ENCODE results near the gene SLC9B2. TPM values are rescaled to one million over a fixed set of nuclear protein-coding genes. Genes with fewer than 3 reads are reported as not detected.

Gene SLC9B2
- polyA plus RNA-seq, 2 donors: 1.8 to 6.5 TPM

GRCh38 chr4:103029300-103029699 lies 47.3 kb downstream of the SLC9B2 start:
- no peaks in the 10 kb centered on the region for H3K27me3 ChIP-seq (ENCODE audit: control insufficient read depth in 1 of 2, insufficient read depth in 2 of 2, low read length in 2 of 2)
- no peaks in the 10 kb centered on the region for H3K9me3 ChIP-seq (ENCODE audit: control insufficient read depth in 2 of 2, insufficient read depth in 1 of 2, low read depth in 1 of 2, low read length in 1 of 2)
- 92 to 93% methylated on average over 1 of the region's 1 CpG for WGBS, 2 donors
- no peak overlapping the region for H3K27ac ChIP-seq (ENCODE audit: low read depth in 2 of 2, low read length in 1 of 2)
- H3K4me3 ChIP-seq (ENCODE audit: low read depth in 1 of 2, low read length in 2 of 2): no peak overlapping the region
- no peaks in the 10 kb centered on the region for H3K36me3 ChIP-seq (ENCODE audit: control insufficient read depth in 2 of 2, insufficient read depth in 2 of 2, low read length in 1 of 2)
- no peaks in the 10 kb centered on the region for H3K4me1 ChIP-seq (ENCODE audit: control insufficient read depth in 2 of 2, insufficient read depth in 2 of 2, low read length in 1 of 2)

GRCh38 chr4:103026868-103027267 lies 49.7 kb downstream of the SLC9B2 start:
- H3K36me3 ChIP-seq (ENCODE audit: control insufficient read depth in 2 of 2, insufficient read depth in 2 of 2, low read length in 1 of 2): no peaks in the 10 kb centered on the region
- H3K9me3 ChIP-seq (ENCODE audit: control insufficient read depth in 2 of 2, insufficient read depth in 1 of 2, low read depth in 1 of 2, low read length in 1 of 2): no peaks in the 10 kb centered on the region

GRCh38 chr4:103024996-103025395 lies 51.6 kb downstream of the SLC9B2 start:
- 93 to 96% methylated on average over 3 of the region's 3 CpGs for WGBS, 2 donors
- Histone ChIP-seq H3K4me3 (ENCODE audit: low read depth in 1 of 2, low read length in 2 of 2) (no peak overlapping the region), H3K9me3 (ENCODE audit: control insufficient read depth in 2 of 2, insufficient read depth in 1 of 2, low read depth in 1 of 2, low read length in 1 of 2) (no peaks in the 10 kb centered on the region), H3K27ac (ENCODE audit: low read depth in 2 of 2, low read length in 1 of 2) (no peak overlapping the region), H3K36me3 (ENCODE audit: control insufficient read depth in 2 of 2, insufficient read depth in 2 of 2, low read length in 1 of 2) (no peaks in the 10 kb centered on the region), H3K27me3 (ENCODE audit: control insufficient read depth in 1 of 2, insufficient read depth in 2 of 2, low read length in 2 of 2) (no peaks in the 10 kb centered on the region), H3K4me1 (ENCODE audit: control insufficient read depth in 2 of 2, insufficient read depth in 2 of 2, low read length in 1 of 2) (no peaks in the 10 kb centered on the region)

More at GRCh38 chr4:103026868-103027267, 49.7 kb downstream of the SLC9B2 start:
- H3K27me3 ChIP-seq (ENCODE audit: control insufficient read depth in 1 of 2, insufficient read depth in 2 of 2, low read length in 2 of 2): no peaks in the 10 kb centered on the region
- no peak overlapping the region for H3K4me3 ChIP-seq (ENCODE audit: low read depth in 1 of 2, low read length in 2 of 2)
- H3K27ac ChIP-seq (ENCODE audit: low read depth in 2 of 2, low read length in 1 of 2): no peak overlapping the region
- 94 to 96% methylated on average over 1 of the region's 1 CpG for WGBS, 2 donors
- H3K4me1 ChIP-seq (ENCODE audit: control insufficient read depth in 2 of 2, insufficient read depth in 2 of 2, low read length in 1 of 2): no peaks in the 10 kb centered on the region

- H3K4me3 ChIP-seq (ENCODE audit: low read depth in 1 of 2, low read length in 2 of 2): no peak overlapping the region
- WGBS, 2 donors: 97 to 100% methylated on average over 2 of the region's 2 CpGs
- H3K27ac ChIP-seq (ENCODE audit: low read depth in 2 of 2, low read length in 1 of 2): no peak overlapping the region
- no peaks in the 10 kb centered on the region for H3K36me3 ChIP-seq (ENCODE audit: control insufficient read depth in 2 of 2, insufficient read depth in 2 of 2, low read length in 1 of 2)
- H3K9me3 ChIP-seq (ENCODE audit: control insufficient read depth in 2 of 2, insufficient read depth in 1 of 2, low read depth in 1 of 2, low read length in 1 of 2): no peaks in the 10 kb centered on the region
- no peaks in the 10 kb centered on the region for H3K4me1 ChIP-seq (ENCODE audit: control insufficient read depth in 2 of 2, insufficient read depth in 2 of 2, low read length in 1 of 2)
- H3K27me3 ChIP-seq (ENCODE audit: control insufficient read depth in 1 of 2, insufficient read depth in 2 of 2, low read length in 2 of 2): no peaks in the 10 kb centered on the region
Observed at GRCh38 chr4:103021120-103021519, 55.4 kb downstream of the SLC9B2 start.

GRCh38 chr4:103019308-103020124 lies 57.0 kb downstream of the SLC9B2 start, which contains the start of gene SLC9B1:
TSS of gene SLC9B1 (minus strand) at chr4:103019705. CDS start at chr4:102991711, 27,994 bp downstream.
- Histone ChIP-seq H3K4me3 (ENCODE audit: low read depth in 1 of 2, low read length in 2 of 2) (peak within 1 kb of the TSS; percentile 51 to 61), H3K27me3 (ENCODE audit: control insufficient read depth in 1 of 2, insufficient read depth in 2 of 2, low read length in 2 of 2) (no peaks in the 10 kb centered on the region), H3K36me3 (ENCODE audit: control insufficient read depth in 2 of 2, insufficient read depth in 2 of 2, low read length in 1 of 2) (no peaks in the 10 kb centered on the region), H3K9me3 (ENCODE audit: control insufficient read depth in 2 of 2, insufficient read depth in 1 of 2, low read depth in 1 of 2, low read length in 1 of 2) (no peaks in the 10 kb centered on the region), H3K27ac (ENCODE audit: low read depth in 2 of 2, low read length in 1 of 2) (peak within 1 kb of the TSS; percentile 78 to 94), H3K4me1 (ENCODE audit: control insufficient read depth in 2 of 2, insufficient read depth in 2 of 2, low read length in 1 of 2) (no peaks in the 10 kb centered on the region)
- 1% methylated on average over 46 of the region's 46 CpGs for WGBS, 2 donors

GRCh38 chr4:103018391-103019307 lies 57.9 kb downstream of the SLC9B2 start:
- Histone ChIP-seq H3K27me3 (ENCODE audit: control insufficient read depth in 1 of 2, insufficient read depth in 2 of 2, low read length in 2 of 2) (no peaks in the 10 kb centered on the region), H3K4me3 (ENCODE audit: low read depth in 1 of 2, low read length in 2 of 2) (peak overlapping the region; percentile 51 to 61), H3K36me3 (ENCODE audit: control insufficient read depth in 2 of 2, insufficient read depth in 2 of 2, low read length in 1 of 2) (no peaks in the 10 kb centered on the region), H3K27ac (ENCODE audit: low read depth in 2 of 2, low read length in 1 of 2) (peak overlapping the region; percentile 78 to 94), H3K9me3 (ENCODE audit: control insufficient read depth in 2 of 2, insufficient read depth in 1 of 2, low read depth in 1 of 2, low read length in 1 of 2) (no peaks in the 10 kb centered on the region), H3K4me1 (ENCODE audit: control insufficient read depth in 2 of 2, insufficient read depth in 2 of 2, low read length in 1 of 2) (no peaks in the 10 kb centered on the region)
- WGBS, 2 donors: 40 to 44% methylated on average over 8 of the region's 8 CpGs

- Histone ChIP-seq H3K27ac (ENCODE audit: low read depth in 2 of 2, low read length in 1 of 2) (no peak overlapping the region), H3K27me3 (ENCODE audit: control insufficient read depth in 1 of 2, insufficient read depth in 2 of 2, low read length in 2 of 2) (no peaks in the 10 kb centered on the region), H3K36me3 (ENCODE audit: control insufficient read depth in 2 of 2, insufficient read depth in 2 of 2, low read length in 1 of 2) (no peaks in the 10 kb centered on the region), H3K4me1 (ENCODE audit: control insufficient read depth in 2 of 2, insufficient read depth in 2 of 2, low read length in 1 of 2) (peaks cover 4 to 7% of the 10 kb centered on the region in 2 donors), H3K9me3 (ENCODE audit: control insufficient read depth in 2 of 2, insufficient read depth in 1 of 2, low read depth in 1 of 2, low read length in 1 of 2) (no peaks in the 10 kb centered on the region), H3K4me3 (ENCODE audit: low read depth in 1 of 2, low read length in 2 of 2) (no peak overlapping the region)
Observed at GRCh38 chr4:103012551-103012950, 64.0 kb downstream of the SLC9B2 start.

GRCh38 chr4:103012060-103012459 lies 64.5 kb downstream of the SLC9B2 start:
- no peak overlapping the region for H3K27ac ChIP-seq (ENCODE audit: low read depth in 2 of 2, low read length in 1 of 2)
- H3K9me3 ChIP-seq (ENCODE audit: control insufficient read depth in 2 of 2, insufficient read depth in 1 of 2, low read depth in 1 of 2, low read length in 1 of 2): no peaks in the 10 kb centered on the region
- no peak overlapping the region for H3K4me3 ChIP-seq (ENCODE audit: low read depth in 1 of 2, low read length in 2 of 2)
- 68 to 74% methylated on average over 1 of the region's 1 CpG for WGBS, 2 donors
- no peaks in the 10 kb centered on the region for H3K27me3 ChIP-seq (ENCODE audit: control insufficient read depth in 1 of 2, insufficient read depth in 2 of 2, low read length in 2 of 2)
- H3K4me1 ChIP-seq (ENCODE audit: control insufficient read depth in 2 of 2, insufficient read depth in 2 of 2, low read length in 1 of 2): peaks cover 4 to 7% of the 10 kb centered on the region in 2 donors
- no peaks in the 10 kb centered on the region for H3K36me3 ChIP-seq (ENCODE audit: control insufficient read depth in 2 of 2, insufficient read depth in 2 of 2, low read length in 1 of 2)

- peak overlapping the region in 1 of 2 donors; percentile 71 for H3K27ac ChIP-seq (ENCODE audit: low read depth in 2 of 2, low read length in 1 of 2)
- 71 to 76% methylated on average over 4 of the region's 4 CpGs for WGBS, 2 donors
- H3K36me3 ChIP-seq (ENCODE audit: control insufficient read depth in 2 of 2, insufficient read depth in 2 of 2, low read length in 1 of 2): no peaks in the 10 kb centered on the region
- H3K27me3 ChIP-seq (ENCODE audit: control insufficient read depth in 1 of 2, insufficient read depth in 2 of 2, low read length in 2 of 2): no peaks in the 10 kb centered on the region
- no peaks in the 10 kb centered on the region for H3K9me3 ChIP-seq (ENCODE audit: control insufficient read depth in 2 of 2, insufficient read depth in 1 of 2, low read depth in 1 of 2, low read length in 1 of 2)
- no peak overlapping the region for H3K4me3 ChIP-seq (ENCODE audit: low read depth in 1 of 2, low read length in 2 of 2)
- peaks cover 4 to 7% of the 10 kb centered on the region in 2 donors for H3K4me1 ChIP-seq (ENCODE audit: control insufficient read depth in 2 of 2, insufficient read depth in 2 of 2, low read length in 1 of 2)
Observed at GRCh38 chr4:103011378-103012025, 65.1 kb downstream of the SLC9B2 start.

Data from esophagus (tissue), 2 donors.